ENCODE measurements around the gene GYPE.
"Not testable (repeated sequence)": the region's sequence is repeated elsewhere in the genome, so short reads cannot be mapped to it uniquely, and the experiment has no call there.

GRCh38 chr4:143910906-143911305, 5.5 kb upstream of the GYPE start:
- TF ChIP-seq CTCF (IDR thresholded peaks at IDR 0.05; ENCODE audit: low read depth, low read length, poor library complexity, severe bottlenecking); EZH2phosphoT487 (IDR thresholded peaks at IDR 0.05; ENCODE audit: borderline replicate concordance, low read length): not testable (repeated sequence)
